ENCODE data around the gene RBFOX2.

GRCh38 chr22:36015155-36015810, 13.3 kb downstream of the RBFOX2 start:
- TF ChIP-seq SREBF1 (IDR thresholded peaks at IDR 0.05; ENCODE audit: low read length) (no peak), EZH2 (IDR thresholded peaks at IDR 0.05; ENCODE audit: borderline replicate concordance, control insufficient read depth, low read depth, low read length) (no peak), CHD2 (IDR thresholded peaks at IDR 0.05; ENCODE audit: borderline replicate concordance, low read depth, low read length) (no peak), CTCF (IDR thresholded peaks at IDR 0.05 in 2 of 3, conservative IDR thresholded peaks at IDR 0.05 in 1 of 3; ENCODE audit: control insufficient read depth in 2 of 3, extremely low read depth in 1 of 3, insufficient read depth in 1 of 3, low read depth in 3 of 3, low read length in 3 of 3) (no peak), PBX3 (IDR thresholded peaks at IDR 0.05; ENCODE audit: insufficient replicate concordance, low read depth, low read length) (no peak), RAD21 (IDR thresholded peaks at IDR 0.05; ENCODE audit: insufficient read depth, low read depth, low read length) (no peak), BHLHE40 (IDR thresholded peaks at IDR 0.05; ENCODE audit: borderline replicate concordance in 1 of 2, low read depth in 2 of 2, low read length in 1 of 2) (peak in 1 of 2 experiments; percentile 19; a peak in 1 of 4 replicates), HDAC6 (IDR thresholded peaks at IDR 0.05; ENCODE audit: unreplicated experiment) (no peak), ZNF384 (IDR thresholded peaks at IDR 0.05; ENCODE audit: borderline replicate concordance, low read depth, low read length) (no peak), ZBTB40 (IDR thresholded peaks at IDR 0.05; ENCODE audit: borderline replicate concordance) (no peak)

Measured in GM12878 (cell line).